Transverse colon (tissue), 3 donors: ENCODE measurements around the gene EPS8.

ENCODE experiments used
- CTCF ChIP-seq, 5 experiments: fragments of 200-600 bp in 3 of 5; fragments of 450-650 bp in 2 of 5; sonication (generic) in 3 of 5; IDR thresholded peaks; 1 replicate in 2 of 5; 2 replicates in 3 of 5; pipeline ENCODE4 v1.5.1; 2016 to 2017; ENCODE audit warnings: antibody characterized with exemption in 5 of 5, inconsistent platforms in 3 of 5, mild to moderate bottlenecking in 2 of 5, moderate library complexity in 1 of 5
- POLR2A ChIP-seq: fragments of 450-650 bp; IDR thresholded peaks from one replicate; pipeline ENCODE4 v1.6.1; 2016; ENCODE audit warnings: antibody characterized with exemption, mild to moderate bottlenecking, moderate library complexity

- TF ChIP-seq CTCF (IDR thresholded peaks at IDR 0.05) (no peak), POLR2A (no peak)
Observed at GRCh38 chr12:15684896-15685658, 104.1 kb downstream of the EPS8 start.
